Effector memory CD8-positive, alpha-beta T cell (primary cell): Measurements from ENCODE around the gene PHACTR3.

Source experiments
- ATAC-seq: fragments of 150-1000 bp; cut with Tn5 transposase; replicated peaks from 2 replicates; pipeline ENCODE4 v1.10.0; 2021; ENCODE audit warnings: mild to moderate bottlenecking, moderate library complexity
- DNase-seq, 3 experiments: peaks; one replicate each; pipeline ENCODE4 v3.0.0; 2021
- H3K27ac Mint-ChIP-seq, 2 donors: one replicate each; pipeline ENCODE4 v1.8.0; 2022; ENCODE audit warnings: mild to moderate bottlenecking in 2 of 2, mixed read lengths in 2 of 2, moderate library complexity in 2 of 2
- H3K27me3 Mint-ChIP-seq, 2 donors: one replicate each; pipeline ENCODE4 v1.8.0; 2022; ENCODE audit warnings: mixed read lengths in 2 of 2
- H3K36me3 Mint-ChIP-seq: one replicate; pipeline ENCODE4 v1.8.0; 2022; ENCODE audit warnings: mild to moderate bottlenecking, moderate library complexity, mixed read lengths; ENCODE audit not compliant: insufficient read depth
- H3K4me1 Mint-ChIP-seq, 2 donors: one replicate each; pipeline ENCODE4 v1.8.0; 2022; ENCODE audit warnings: low read depth in 2 of 2, mixed read lengths in 2 of 2
- H3K4me3 Mint-ChIP-seq, 2 donors: one replicate each; pipeline ENCODE4 v1.8.0; 2022; ENCODE audit warnings: mild to moderate bottlenecking in 2 of 2, mixed read lengths in 2 of 2, moderate library complexity in 2 of 2
- H3K9me3 Mint-ChIP-seq, 2 donors: one replicate each; pipeline ENCODE4 v1.8.0; 2022; ENCODE audit warnings: mixed read lengths in 2 of 2

Gene PHACTR3

DNA sequence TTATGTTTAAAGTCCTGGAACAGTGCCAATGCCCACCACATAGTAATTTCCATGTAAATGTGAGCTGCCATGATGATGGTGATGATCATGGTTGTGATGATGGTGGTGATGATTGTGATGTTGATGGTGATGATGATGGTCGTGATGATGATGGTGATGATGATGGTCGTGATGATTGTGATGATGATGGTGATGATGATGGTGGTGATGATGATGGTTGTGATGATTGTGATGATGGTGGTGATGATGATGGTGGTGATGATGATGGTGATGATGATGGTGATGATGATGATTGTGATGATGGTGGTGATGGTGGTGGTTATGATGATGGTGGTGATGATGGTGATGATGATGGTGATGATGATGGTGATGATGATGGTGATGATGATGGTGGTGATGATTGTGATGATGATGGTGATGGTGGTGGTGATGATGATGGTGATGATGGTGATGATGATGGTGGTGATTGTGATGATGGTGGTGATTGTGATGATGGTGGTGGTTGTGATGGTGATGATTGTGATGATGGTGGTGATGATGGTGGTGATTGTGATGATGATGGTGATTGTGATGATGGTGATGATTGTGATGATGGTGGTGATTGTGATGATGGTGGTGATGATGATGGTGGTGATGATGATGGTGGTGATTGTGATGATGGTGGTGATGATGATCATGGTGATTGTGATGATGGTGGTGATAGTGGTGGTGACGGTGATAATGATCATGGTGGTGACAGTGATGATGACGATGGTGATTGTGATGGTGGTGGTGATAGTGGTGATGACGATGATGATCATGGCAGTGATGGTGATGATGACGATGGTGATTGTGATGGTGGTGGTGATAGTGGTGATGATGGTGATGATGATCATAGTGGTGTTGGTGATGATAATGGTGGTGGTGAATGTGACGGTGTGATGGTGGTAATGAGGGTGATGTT, 82.3 kb downstream of the PHACTR3 start:
- ATAC-seq (no peak), DNase-seq (no peak)
- Mint-ChIP-seq H3K4me1 (no peaks in the 10 kb centered on the region), H3K4me3 (no peak overlapping the region), H3K9me3 (no peaks in the 10 kb centered on the region), H3K27me3 (peaks cover 8 to 18% of the 10 kb centered on the region in 2 donors), H3K27ac (no peak overlapping the region), H3K36me3 (no peaks in the 10 kb centered on the region)

- Mint-ChIP-seq H3K4me1 (no peaks in the 10 kb centered on the region), H3K4me3 (no peak overlapping the region), H3K9me3 (no peaks in the 10 kb centered on the region), H3K36me3 (no peaks in the 10 kb centered on the region), H3K27ac (no peak overlapping the region), H3K27me3 (peaks cover 14 to 22% of the 10 kb centered on the region in 2 donors)
- DNase-seq (no peak), ATAC-seq (no peak)
Observed at GRCh38 chr20:59688356-59688755, 84.0 kb downstream of the PHACTR3 start.

GRCh38 chr20:59688999-59689398, 84.7 kb downstream of the PHACTR3 start:
- H3K4me1 Mint-ChIP-seq = no peaks in the 10 kb centered on the region
- H3K27ac Mint-ChIP-seq = no peak overlapping the region
- peaks cover 19 to 28% of the 10 kb centered on the region in 2 donors for H3K27me3 Mint-ChIP-seq
- ATAC-seq = no peak
- H3K36me3 Mint-ChIP-seq = no peaks in the 10 kb centered on the region
- no peaks in the 10 kb centered on the region for H3K9me3 Mint-ChIP-seq
- no peak for DNase-seq
- H3K4me3 Mint-ChIP-seq = no peak overlapping the region

DNA sequence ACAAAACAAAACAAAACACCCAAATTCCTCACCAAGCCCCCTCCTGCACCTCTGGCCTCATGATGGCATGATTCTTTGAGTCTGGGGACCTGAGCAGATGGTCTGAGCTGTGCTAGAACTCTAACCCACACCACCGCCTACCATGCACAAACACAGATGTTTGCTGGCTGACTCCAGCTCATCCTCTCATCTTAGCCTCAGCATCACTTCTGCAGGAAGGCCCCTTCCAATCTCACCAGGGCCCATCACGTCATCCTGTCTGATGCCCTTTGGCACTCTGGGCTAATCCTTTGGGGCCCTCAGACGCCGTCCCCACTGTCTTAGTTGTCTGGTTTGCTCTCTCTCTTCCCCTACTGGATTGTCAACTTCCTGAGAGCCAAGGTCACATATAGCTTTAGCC, 85.8 kb downstream of the PHACTR3 start:
- Mint-ChIP-seq H3K27me3 (peaks cover 30 to 32% of the 10 kb centered on the region in 2 donors), H3K4me3 (no peak overlapping the region), H3K9me3 (no peaks in the 10 kb centered on the region), H3K27ac (no peak overlapping the region), H3K36me3 (no peaks in the 10 kb centered on the region), H3K4me1 (no peaks in the 10 kb centered on the region)
- ATAC-seq = no peak
- DNase-seq = no peak

DNA sequence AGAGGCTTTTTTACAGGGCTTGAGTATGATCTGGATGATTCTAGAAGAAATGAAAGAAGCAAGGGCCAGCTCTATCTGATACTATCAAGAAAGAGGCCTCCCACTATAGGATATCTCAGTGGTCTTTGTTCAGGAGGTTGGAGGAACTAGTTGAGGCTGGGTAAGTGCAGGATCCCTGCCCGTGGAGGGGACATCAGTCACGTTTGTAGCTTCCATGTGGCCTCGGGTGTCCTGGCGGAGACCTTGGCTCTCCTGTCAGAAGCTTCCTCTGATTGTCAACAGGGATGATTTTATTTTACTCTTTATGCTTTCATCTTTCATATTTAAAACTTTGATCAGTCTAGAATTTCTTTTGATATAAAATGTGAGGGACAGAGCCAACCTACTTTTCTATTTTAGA, 86.6 kb downstream of the PHACTR3 start:
- DNase-seq (no peak), ATAC-seq (no peak)
- Mint-ChIP-seq H3K9me3 (no peaks in the 10 kb centered on the region), H3K4me3 (no peak overlapping the region), H3K27ac (no peak overlapping the region), H3K36me3 (no peaks in the 10 kb centered on the region), H3K27me3 (peaks cover 34 to 37% of the 10 kb centered on the region in 2 donors), H3K4me1 (no peaks in the 10 kb centered on the region)

- Mint-ChIP-seq H3K27ac (no peak overlapping the region), H3K4me3 (no peak overlapping the region), H3K9me3 (no peaks in the 10 kb centered on the region), H3K4me1 (no peaks in the 10 kb centered on the region), H3K27me3 (peaks cover 34 to 49% of the 10 kb centered on the region in 2 donors), H3K36me3 (no peaks in the 10 kb centered on the region)
- ATAC-seq = no peak
- DNase-seq = no peak
Observed at GRCh38 chr20:59692139-59692538, 87.8 kb downstream of the PHACTR3 start.

GRCh38 chr20:59693587-59693986, 89.2 kb downstream of the PHACTR3 start:
- H3K36me3 Mint-ChIP-seq = no peaks in the 10 kb centered on the region

GRCh38 chr20:59696476-59696875, 92.1 kb downstream of the PHACTR3 start:
- Mint-ChIP-seq H3K36me3 (no peaks in the 10 kb centered on the region), H3K4me3 (no peak overlapping the region)
- ATAC-seq = no peak

More at GRCh38 chr20:59693587-59693986, 89.2 kb downstream of the PHACTR3 start:
- no peaks in the 10 kb centered on the region for H3K9me3 Mint-ChIP-seq
- DNase-seq (no peak), ATAC-seq (no peak)
- H3K4me3 Mint-ChIP-seq = no peak overlapping the region
- no peaks in the 10 kb centered on the region for H3K4me1 Mint-ChIP-seq
- H3K27me3 Mint-ChIP-seq = peaks cover 34 to 49% of the 10 kb centered on the region in 2 donors
- no peak overlapping the region for H3K27ac Mint-ChIP-seq

GRCh38 chr20:59697068-59697467, 92.7 kb downstream of the PHACTR3 start:
- Mint-ChIP-seq H3K9me3 (no peaks in the 10 kb centered on the region), H3K4me3 (no peak overlapping the region), H3K4me1 (no peaks in the 10 kb centered on the region), H3K27ac (no peak overlapping the region), H3K36me3 (no peaks in the 10 kb centered on the region), H3K27me3 (peaks cover 26 to 40% of the 10 kb centered on the region in 2 donors)
- no peak for ATAC-seq
- DNase-seq = no peak

More at GRCh38 chr20:59696476-59696875, 92.1 kb downstream of the PHACTR3 start:
- DNase-seq = no peak
- H3K27ac Mint-ChIP-seq = no peak overlapping the region
- peaks cover 26 to 41% of the 10 kb centered on the region in 2 donors for H3K27me3 Mint-ChIP-seq
- H3K9me3 Mint-ChIP-seq = no peaks in the 10 kb centered on the region
- no peaks in the 10 kb centered on the region for H3K4me1 Mint-ChIP-seq

DNA sequence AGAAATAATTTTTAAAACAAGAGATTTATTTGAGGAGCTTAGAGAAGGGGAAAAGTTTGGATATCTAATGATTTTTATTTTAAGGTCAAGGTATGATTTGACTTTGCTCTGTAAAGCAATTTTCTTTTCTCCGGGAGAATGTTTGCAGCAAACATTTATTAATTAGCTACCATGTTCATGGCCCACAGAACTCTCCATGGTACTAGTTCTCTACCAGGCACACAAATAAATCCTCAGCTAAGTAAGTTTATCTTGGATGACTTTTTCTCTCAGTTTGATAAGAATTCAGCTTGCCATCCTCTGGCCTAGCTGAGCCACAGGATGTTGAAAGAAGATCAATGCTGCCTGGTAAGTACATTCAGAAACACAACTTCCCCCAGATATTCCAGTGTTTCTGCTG, 94.3 kb downstream of the PHACTR3 start:
- Mint-ChIP-seq H3K36me3 (no peaks in the 10 kb centered on the region), H3K27me3 (peaks cover 30 to 35% of the 10 kb centered on the region in 2 donors), H3K4me1 (no peaks in the 10 kb centered on the region), H3K4me3 (no peak overlapping the region), H3K9me3 (no peaks in the 10 kb centered on the region), H3K27ac (no peak overlapping the region)
- no peak for ATAC-seq
- no peak for DNase-seq

- H3K27me3 Mint-ChIP-seq = peaks cover 11 to 25% of the 10 kb centered on the region in 2 donors
- H3K27ac Mint-ChIP-seq = no peak overlapping the region
- no peaks in the 10 kb centered on the region for H3K4me1 Mint-ChIP-seq
- DNase-seq = no peak
- no peak for ATAC-seq
- H3K4me3 Mint-ChIP-seq = no peak overlapping the region
- H3K36me3 Mint-ChIP-seq = no peaks in the 10 kb centered on the region
- no peaks in the 10 kb centered on the region for H3K9me3 Mint-ChIP-seq
Observed at GRCh38 chr20:59701236-59701635, 96.9 kb downstream of the PHACTR3 start.

GRCh38 chr20:59703046-59703445, 98.7 kb downstream of the PHACTR3 start:
- Mint-ChIP-seq H3K4me1 (no peaks in the 10 kb centered on the region), H3K27ac (no peak overlapping the region), H3K27me3 (peaks cover 11 to 20% of the 10 kb centered on the region in 2 donors), H3K36me3 (no peaks in the 10 kb centered on the region), H3K4me3 (no peak overlapping the region), H3K9me3 (no peaks in the 10 kb centered on the region)
- ATAC-seq (no peak), DNase-seq (no peak)

DNA sequence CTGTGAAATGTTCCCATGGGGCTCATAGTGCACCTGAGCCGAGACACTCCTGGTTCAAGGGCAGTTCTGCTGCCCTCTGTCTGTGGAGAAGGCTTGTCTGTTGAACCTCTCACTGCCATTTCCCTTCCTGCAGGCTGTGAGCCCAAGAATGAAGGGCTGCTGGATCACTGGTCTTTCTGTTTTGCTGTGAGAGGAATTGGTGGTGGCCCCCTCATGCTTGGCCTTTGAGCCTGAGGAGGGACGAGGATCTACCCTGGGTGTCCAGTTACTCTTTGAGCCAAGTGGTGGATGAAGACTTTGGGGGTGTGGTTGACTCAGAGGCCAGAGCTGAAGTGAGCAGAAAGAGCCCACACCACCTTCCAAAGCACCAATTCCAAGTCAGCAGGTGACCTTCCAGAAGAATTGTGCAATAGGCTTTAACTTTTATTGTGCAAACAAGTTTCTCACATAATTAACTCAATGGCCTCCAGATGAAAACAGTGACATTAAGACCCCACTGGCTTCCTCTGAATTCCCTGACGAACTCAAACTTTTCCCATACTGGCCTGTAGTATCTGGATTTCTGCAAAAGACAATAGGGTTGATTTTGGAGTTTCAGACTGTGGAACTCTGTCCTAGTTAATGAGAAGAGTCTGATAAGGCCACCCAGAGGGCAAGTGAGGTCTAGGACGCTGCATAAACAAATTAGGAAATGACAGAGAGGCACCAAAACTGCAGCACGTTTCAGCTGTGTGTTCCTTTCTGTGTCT, 101.5 kb downstream of the PHACTR3 start:
- ATAC-seq (no peak), DNase-seq (no peak)
- Mint-ChIP-seq H3K4me3 (no peak overlapping the region), H3K27ac (no peak overlapping the region), H3K4me1 (no peaks in the 10 kb centered on the region), H3K9me3 (no peaks in the 10 kb centered on the region), H3K27me3 (peaks cover 11 to 27% of the 10 kb centered on the region in 2 donors), H3K36me3 (no peaks in the 10 kb centered on the region)

DNA sequence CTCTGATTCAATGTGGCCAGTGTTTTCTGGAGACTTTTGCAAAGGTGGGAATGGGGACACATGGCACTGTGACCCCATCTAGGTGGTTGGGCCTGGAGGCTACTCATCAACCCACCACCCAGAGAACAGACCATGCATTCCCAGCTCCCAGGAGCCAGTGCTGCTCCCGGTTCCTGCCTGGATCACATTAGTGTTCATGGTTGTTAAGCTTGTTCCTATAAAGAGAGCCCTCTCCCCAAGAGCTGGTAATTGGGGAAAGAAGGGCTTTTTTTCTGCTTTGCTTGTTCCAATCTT, 102.0 kb downstream of the PHACTR3 start:
- peaks cover 11 to 27% of the 10 kb centered on the region in 2 donors for H3K27me3 Mint-ChIP-seq
- H3K36me3 Mint-ChIP-seq = no peaks in the 10 kb centered on the region
- H3K4me1 Mint-ChIP-seq = no peaks in the 10 kb centered on the region
- no peaks in the 10 kb centered on the region for H3K9me3 Mint-ChIP-seq
- H3K27ac Mint-ChIP-seq = no peak overlapping the region
- no peak for ATAC-seq
- no peak for DNase-seq
- no peak overlapping the region for H3K4me3 Mint-ChIP-seq
